Nephron progenitor cell (in vitro differentiated cells): Measurements from ENCODE around the gene MYOZ2.

Experiments used
- DNase-seq: peaks from one replicate; pipeline ENCODE4 v3.0.0; 2021
- H3K27ac Mint-ChIP-seq: 2 replicates; pipeline ENCODE4 v1.8.0; 2021; ENCODE audit warnings: mild to moderate bottlenecking, moderate library complexity, mixed read lengths
- H3K27me3 Mint-ChIP-seq: 2 replicates; pipeline ENCODE4 v1.8.0; 2021; ENCODE audit warnings: mild to moderate bottlenecking, low read depth, mixed read lengths; ENCODE audit not compliant: poor library complexity
- H3K36me3 Mint-ChIP-seq: 2 replicates; pipeline ENCODE4 v1.8.0; 2021; ENCODE audit warnings: low read depth, mixed read lengths
- H3K4me1 Mint-ChIP-seq: 2 replicates; pipeline ENCODE4 v1.8.0; 2021; ENCODE audit warnings: mixed read lengths
- H3K4me3 Mint-ChIP-seq: 2 replicates; pipeline ENCODE4 v1.8.0; 2021; ENCODE audit warnings: mild to moderate bottlenecking, moderate library complexity, mixed read lengths
- H3K9me3 Mint-ChIP-seq: 2 replicates; pipeline ENCODE4 v1.8.0; 2021; ENCODE audit warnings: mild to moderate bottlenecking, moderate library complexity, mixed read lengths
- TF ChIP-seq, protein P1 (sequence below): fragments of 200-600 bp; sonication (generic); IDR thresholded peaks from 2 replicates; pipeline ENCODE4 v1.5.0; 2021; ENCODE audit warnings: antibody characterized with exemption

MYOZ2 gene

DNA sequence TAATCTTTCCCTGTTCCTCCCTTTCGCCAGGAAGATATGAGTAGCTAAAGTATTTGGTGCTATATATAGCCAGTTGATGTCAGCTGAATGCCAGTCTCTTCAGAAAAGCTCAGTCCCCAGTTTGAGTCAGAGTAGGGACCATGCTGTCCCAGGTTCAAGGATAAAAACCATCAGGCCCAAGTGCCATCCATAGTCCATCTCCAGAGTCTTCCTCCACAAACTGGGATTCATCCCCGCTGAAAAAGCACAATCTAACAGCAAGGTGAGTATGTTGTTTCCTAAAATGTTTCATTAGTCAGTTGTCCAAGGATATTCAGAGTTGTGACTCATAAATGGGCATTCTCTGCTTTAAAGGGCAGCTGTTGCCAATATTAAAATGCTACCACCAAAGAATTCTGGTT lies at the start of gene MYOZ2:
Gene MYOZ2 (plus strand): TSS at position 112 of the 401 bp plus-strand sequence. CDS start 694 bp downstream, outside the sequence.
- H3K27ac Mint-ChIP-seq: no peak within 1 kb of the TSS
- H3K4me3 Mint-ChIP-seq: no peak within 1 kb of the TSS
- H3K4me1 Mint-ChIP-seq: peaks cover 28% of the 10 kb centered on the region
- no peaks in the 10 kb centered on the region for H3K9me3 Mint-ChIP-seq
- no peak for DNase-seq
- TF ChIP-seq, protein P1, sequence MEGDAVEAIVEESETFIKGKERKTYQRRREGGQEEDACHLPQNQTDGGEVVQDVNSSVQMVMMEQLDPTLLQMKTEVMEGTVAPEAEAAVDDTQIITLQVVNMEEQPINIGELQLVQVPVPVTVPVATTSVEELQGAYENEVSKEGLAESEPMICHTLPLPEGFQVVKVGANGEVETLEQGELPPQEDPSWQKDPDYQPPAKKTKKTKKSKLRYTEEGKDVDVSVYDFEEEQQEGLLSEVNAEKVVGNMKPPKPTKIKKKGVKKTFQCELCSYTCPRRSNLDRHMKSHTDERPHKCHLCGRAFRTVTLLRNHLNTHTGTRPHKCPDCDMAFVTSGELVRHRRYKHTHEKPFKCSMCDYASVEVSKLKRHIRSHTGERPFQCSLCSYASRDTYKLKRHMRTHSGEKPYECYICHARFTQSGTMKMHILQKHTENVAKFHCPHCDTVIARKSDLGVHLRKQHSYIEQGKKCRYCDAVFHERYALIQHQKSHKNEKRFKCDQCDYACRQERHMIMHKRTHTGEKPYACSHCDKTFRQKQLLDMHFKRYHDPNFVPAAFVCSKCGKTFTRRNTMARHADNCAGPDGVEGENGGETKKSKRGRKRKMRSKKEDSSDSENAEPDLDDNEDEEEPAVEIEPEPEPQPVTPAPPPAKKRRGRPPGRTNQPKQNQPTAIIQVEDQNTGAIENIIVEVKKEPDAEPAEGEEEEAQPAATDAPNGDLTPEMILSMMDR: no peak
- H3K27me3 Mint-ChIP-seq: no peaks in the 10 kb centered on the region
- H3K36me3 Mint-ChIP-seq: no peaks in the 10 kb centered on the region

DNA sequence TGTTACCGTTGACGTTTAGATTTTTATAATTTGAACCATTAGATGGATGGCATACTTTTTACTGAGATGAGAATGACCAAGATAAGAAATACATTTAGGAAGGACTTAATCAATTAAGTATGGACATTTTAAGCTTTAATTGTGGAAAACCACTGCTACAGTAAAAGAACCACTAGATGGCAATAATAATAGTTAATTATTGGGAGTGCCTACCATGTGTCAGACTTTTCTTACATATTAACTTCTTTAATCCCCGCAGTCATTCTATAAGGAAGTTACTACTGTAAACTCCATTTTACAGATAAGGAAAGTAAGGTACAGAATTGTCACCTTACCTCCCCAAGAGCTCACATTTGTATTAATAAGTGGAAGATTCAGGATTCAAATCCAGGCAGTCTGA lies 48.5 kb upstream of the MYOZ2 start:
- Mint-ChIP-seq H3K27ac (no peak overlapping the region), H3K9me3 (peaks cover 19% of the 10 kb centered on the region), H3K36me3 (no peaks in the 10 kb centered on the region), H3K4me3 (no peak overlapping the region), H3K27me3 (no peaks in the 10 kb centered on the region), H3K4me1 (peaks cover 5% of the 10 kb centered on the region)
- DNase-seq: no peak
- TF ChIP-seq, protein P1: no peak

DNA sequence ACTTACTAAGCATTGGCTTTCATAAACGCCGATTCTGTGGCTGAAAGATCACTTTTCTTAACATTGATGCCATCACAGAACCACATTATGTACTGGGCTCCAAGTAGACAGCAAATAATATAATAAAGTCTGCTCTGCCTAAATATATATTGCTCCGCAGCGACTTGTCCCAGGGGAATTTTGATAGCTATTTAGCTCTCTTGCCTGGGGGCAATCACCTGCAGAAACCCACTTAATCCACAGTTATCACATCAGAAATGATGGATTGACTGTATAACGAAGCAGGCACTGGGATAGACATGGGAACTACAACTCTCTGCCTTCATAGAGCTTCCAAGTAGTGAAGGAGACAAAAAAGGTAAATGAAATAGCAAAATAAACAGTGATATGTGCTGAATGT lies 48.0 kb upstream of the MYOZ2 start:
- Mint-ChIP-seq H3K9me3 (peaks cover 19% of the 10 kb centered on the region), H3K36me3 (no peaks in the 10 kb centered on the region), H3K27ac (no peak overlapping the region), H3K4me1 (peaks cover 7% of the 10 kb centered on the region), H3K4me3 (no peak overlapping the region), H3K27me3 (no peaks in the 10 kb centered on the region)
- TF ChIP-seq, protein P1: no peak
- DNase-seq: no peak

DNA sequence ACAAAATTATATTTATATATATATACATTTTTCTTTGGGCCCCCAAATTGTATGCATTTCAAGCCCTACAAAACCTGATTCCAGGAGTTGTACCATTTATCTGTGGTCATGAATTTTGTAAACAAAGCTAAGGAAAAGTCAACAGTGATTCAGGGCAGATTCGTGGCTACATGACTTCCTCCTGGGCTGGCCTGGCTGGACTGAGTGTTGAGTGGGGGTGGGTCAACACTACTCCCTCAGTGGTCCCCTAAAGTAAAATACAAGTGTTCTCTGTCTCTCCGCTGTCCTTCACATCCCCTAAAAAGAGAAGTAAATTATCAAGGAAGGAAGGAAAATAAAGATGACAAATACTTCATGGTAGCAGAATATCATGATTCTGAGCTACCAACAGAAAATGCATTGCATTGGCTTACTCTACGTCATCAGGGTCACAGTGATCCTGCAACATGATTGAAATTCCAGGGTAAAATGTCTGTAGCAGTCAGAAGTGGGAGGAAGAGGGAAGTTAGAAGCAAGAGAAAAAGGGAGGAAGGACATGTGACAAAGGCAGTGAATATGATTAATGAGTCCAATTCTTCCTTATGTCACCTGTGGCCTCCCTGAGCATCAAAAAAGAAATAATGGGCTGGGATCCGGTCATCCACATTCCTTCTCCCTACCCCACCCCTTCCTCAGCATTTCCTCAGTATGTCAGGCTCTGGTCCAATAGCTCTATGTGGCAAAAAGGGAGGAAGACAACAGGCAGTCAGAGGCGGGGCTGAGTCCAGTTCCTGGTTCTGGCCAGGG lies 42.4 kb upstream of the MYOZ2 start:
- Mint-ChIP-seq H3K27ac (peak overlapping the region; percentile 58), H3K27me3 (no peaks in the 10 kb centered on the region), H3K36me3 (no peaks in the 10 kb centered on the region), H3K9me3 (peaks cover 13% of the 10 kb centered on the region), H3K4me3 (no peak overlapping the region), H3K4me1 (peaks cover 14% of the 10 kb centered on the region)
- TF ChIP-seq, protein P1: no peak
- DNase-seq: no peak

DNA sequence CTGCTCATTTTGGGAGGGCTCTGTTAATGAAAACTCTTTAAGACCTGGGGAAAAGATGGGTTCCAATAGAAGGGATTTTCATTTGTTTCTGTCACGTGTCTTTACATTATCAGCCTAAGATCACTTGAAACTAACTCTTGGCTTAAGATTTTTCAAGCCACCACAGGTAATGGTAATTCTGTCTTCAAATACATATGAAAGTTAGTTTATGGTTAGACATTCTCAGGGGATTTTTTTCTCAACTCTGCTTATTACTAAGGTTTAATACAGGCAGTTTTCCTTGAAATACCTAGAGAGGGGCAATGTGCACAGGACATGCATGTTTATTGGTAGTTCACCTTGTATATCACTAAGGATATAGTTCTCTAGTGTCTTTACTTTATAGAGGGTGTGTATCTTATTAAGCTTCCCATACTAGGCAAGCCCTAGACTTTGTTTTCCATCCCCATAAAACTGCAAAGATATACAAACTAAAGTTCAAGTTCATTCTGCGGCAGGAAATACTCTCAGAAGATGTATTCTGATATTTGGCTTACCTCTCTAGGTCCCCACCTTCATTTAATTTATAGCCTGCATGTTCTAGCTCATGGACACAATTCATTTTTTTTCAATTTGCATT lies 38.2 kb upstream of the MYOZ2 start:
- Mint-ChIP-seq H3K36me3 (no peaks in the 10 kb centered on the region), H3K27me3 (no peaks in the 10 kb centered on the region), H3K4me3 (no peak overlapping the region), H3K9me3 (no peaks in the 10 kb centered on the region), H3K4me1 (peaks cover 7% of the 10 kb centered on the region), H3K27ac (no peak overlapping the region)
- DNase-seq: no peak
- TF ChIP-seq, protein P1: no peak
